Bronchial epithelial cell (primary cell): ENCODE results near the gene IL36RN. TPM values are rescaled to one million over a fixed set of nuclear protein-coding genes. Genes with fewer than 3 reads are reported as not detected.

Source experiments
- DNase-seq: peaks from one replicate; pipeline ENCODE4 v3.0.0-alpha.2; 2010; ENCODE audit warnings: low read depth
- FAIRE-seq: peaks from 2 replicates; lab custom pipeline; 2011; peaks lifted over from hg19 to GRCh38; lab: Jason Lieb, UNC
- H3K27me3 ChIP-seq: 2 replicates; pipeline ENCODE4 v1.5.1; 2011; ENCODE audit warnings: low read length; ENCODE audit not compliant: control insufficient read depth, insufficient read depth
- H3K36me3 ChIP-seq: 2 replicates; pipeline ENCODE4 v1.5.1; 2011; ENCODE audit warnings: low read length; ENCODE audit not compliant: control insufficient read depth, insufficient read depth
- H3K4me3 ChIP-seq: 2 replicates; pipeline ENCODE4 v1.5.1; 2011; ENCODE audit warnings: mild to moderate bottlenecking, low read depth, low read length, control low read depth
- CTCF ChIP-seq: IDR thresholded peaks from 2 replicates; pipeline ENCODE4 v1.5.1; 2011; ENCODE audit warnings: mild to moderate bottlenecking, moderate library complexity, low read length, control low read depth, inconsistent platforms; ENCODE audit not compliant: insufficient read depth, severe bottlenecking
- total RNA-seq: library from RNA; depleted of rRNA; stranded (reverse); fragments of >200 nt; gene quantifications from 2 replicates; pipeline ENCODE4 v1.2.1, GENCODE V29; 2014

IL36RN gene
- total RNA-seq, 1 donor from 2014 or later = 1.1 TPM

GRCh38 chr2:113068706-113069485 is 9.9 kb downstream of the IL36RN start:
- H3K27me3 ChIP-seq = no peaks in the 10 kb centered on the region
- H3K4me3 ChIP-seq = no peak overlapping the region
- H3K36me3 ChIP-seq = no peaks in the 10 kb centered on the region
- DNase-seq = peak; percentile 83
- FAIRE-seq = no peak
- no peak for TF ChIP-seq CTCF

DNA sequence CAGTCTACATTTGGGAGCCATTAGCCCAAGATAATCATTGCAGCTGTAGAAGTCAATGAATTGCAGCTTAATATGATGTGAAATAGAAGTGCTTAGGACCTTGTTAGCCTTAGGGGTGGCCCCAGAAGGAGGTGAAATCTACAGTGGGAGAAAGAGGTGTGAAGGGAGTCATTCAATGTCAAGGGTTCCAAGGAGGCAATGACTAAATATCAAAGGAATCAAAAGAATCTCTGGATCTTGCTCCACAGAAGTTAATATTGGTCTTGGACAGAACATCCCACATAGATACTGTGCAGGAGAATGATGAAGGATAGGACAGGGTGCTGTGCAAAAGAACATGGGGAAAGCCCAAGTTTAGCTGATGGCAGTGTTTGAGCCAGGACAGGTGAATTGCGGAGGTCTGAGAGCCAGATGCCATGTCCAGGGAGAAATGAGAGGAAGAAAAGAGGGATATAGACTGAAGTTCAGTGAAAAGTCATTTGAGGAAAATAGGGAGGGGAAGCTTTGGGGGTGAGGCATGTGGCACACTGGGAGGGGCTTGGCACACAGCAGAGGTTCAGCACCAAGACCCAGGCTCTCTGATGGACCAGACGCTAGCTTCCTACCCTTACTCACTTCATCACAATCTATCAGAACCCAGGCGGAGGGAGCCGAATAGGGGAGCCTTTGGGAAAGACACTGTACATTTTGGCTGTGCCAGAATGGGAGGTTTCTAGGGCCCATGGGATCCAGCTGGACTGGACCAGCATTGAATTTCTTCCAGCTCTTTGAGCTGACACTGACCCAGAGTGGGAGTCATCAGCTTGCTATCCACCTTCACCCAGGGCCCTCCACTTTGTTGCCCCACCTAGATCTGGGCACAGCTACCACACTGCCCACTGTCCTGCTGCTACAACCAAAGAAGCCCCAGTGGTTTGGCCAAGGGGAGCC is 10.9 kb downstream of the IL36RN start:
- DNase-seq (peak; percentile 35), FAIRE-seq (no peak)
- no peak overlapping the region for H3K4me3 ChIP-seq
- H3K27me3 ChIP-seq = no peaks in the 10 kb centered on the region
- no peaks in the 10 kb centered on the region for H3K36me3 ChIP-seq
- no peak for TF ChIP-seq CTCF

- no peak for TF ChIP-seq CTCF
- H3K4me3 ChIP-seq = no peak overlapping the region
- FAIRE-seq (no peak), DNase-seq (no peak)
- no peaks in the 10 kb centered on the region for H3K36me3 ChIP-seq
- no peaks in the 10 kb centered on the region for H3K27me3 ChIP-seq
Observed at GRCh38 chr2:113070606-113070975, 11.6 kb downstream of the IL36RN start.

GRCh38 chr2:113072584-113072983 is 13.6 kb downstream of the IL36RN start:
- no peaks in the 10 kb centered on the region for H3K36me3 ChIP-seq
- peak; percentile 43 for FAIRE-seq
- H3K27me3 ChIP-seq = no peaks in the 10 kb centered on the region
- TF ChIP-seq CTCF = no peak
- H3K4me3 ChIP-seq = no peak overlapping the region
- DNase-seq = peak; percentile 99

- H3K27me3 ChIP-seq = no peaks in the 10 kb centered on the region
- DNase-seq (no peak), FAIRE-seq (peak; percentile 47)
- no peaks in the 10 kb centered on the region for H3K36me3 ChIP-seq
- H3K4me3 ChIP-seq = no peak overlapping the region
- no peak for TF ChIP-seq CTCF
Observed at GRCh38 chr2:113073325-113073834, 14.4 kb downstream of the IL36RN start.
